CD4-positive, alpha-beta T cell treated with Interleukin-10 for 1 hour (primary cell): ENCODE data around the gene B4GALT4.
"Not testable (repeated sequence)": the region's sequence is repeated elsewhere in the genome, so short reads cannot be mapped to it uniquely, and the experiment has no call there.

Experiments used
- DNase-seq: peaks from one replicate; pipeline ENCODE4 v3.0.0-alpha.2; 2020

Gene B4GALT4

DNA sequence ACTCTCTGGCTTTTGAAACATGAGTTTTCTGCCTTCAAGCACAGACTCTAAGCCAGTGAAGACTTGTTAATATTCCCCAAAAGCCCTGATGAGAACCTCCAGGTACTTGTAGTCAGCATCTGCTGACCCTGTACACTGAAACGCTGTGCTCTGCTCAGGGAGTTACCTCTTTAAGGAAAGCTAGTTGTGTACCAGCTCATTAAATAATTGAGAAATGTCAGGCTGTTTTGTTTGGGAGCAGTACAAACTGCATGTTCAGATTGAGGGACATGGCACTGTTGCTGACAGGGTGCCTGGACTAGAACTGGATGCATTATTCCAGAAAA lies 45.6 kb downstream of the B4GALT4 start:
- DNase-seq, result no peak

DNA sequence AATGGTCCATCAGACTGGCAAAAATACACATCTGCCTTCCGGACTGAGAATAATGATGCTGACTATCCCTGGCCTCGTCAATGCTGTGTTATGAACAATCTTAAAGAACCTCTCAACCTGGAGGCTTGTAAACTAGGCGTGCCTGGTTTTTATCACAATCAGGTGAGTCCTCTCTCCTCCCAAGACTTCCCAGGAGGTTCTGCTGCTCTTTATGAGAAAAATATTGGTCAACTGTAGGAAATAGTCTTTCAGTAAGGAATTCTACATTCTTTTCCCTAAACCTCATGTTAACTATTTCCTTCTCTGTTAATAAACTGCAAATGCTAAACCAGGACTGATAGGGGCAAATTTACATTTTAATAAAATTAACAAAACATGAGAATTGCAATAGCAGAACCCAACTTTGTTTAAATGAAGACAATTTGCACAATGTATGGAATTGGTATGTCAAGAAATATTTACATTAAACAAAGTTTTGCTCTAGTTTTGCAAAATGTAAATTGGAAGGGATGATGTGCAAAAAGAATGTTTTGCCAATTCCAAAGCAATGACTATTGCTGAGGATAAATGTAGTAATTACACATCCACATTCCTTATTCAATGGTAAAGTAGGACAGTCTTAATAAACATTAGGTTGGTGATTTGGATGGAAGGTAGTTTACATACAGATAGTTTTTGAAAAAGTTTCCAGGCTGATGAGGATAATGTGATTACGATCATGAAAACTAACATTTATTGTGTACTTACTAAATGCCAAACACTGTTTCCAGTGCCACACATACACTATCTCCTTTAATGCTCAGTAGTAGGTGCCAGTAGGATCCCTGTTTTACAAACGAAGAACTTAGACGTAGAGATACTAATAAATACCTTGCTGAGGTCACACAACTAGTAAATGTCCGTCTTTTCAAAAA lies 46.2 kb downstream of the B4GALT4 start:
- DNase-seq, result no peak

- no peak for DNase-seq
Measured at GRCh38 chr3:119191800-119192199, 48.9 kb downstream of the B4GALT4 start.

DNA sequence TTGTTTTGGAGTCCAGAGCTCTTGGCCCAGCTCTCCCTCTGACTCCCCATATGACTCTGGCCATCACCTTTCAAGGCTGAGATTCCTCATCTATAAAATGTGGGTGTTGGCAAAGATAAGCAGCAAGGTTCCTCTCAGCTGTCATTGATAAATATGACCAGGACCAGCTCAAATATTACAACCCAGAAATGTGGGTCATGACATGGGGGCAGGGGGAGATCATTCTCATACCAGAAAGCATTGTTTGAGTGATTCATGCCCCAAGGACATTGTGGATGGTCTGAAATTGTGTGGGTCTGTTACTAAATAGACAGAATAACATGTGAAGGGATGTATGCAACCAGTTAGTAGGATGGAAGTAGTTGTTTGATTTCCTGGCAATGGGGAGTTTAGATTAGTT lies 53.4 kb downstream of the B4GALT4 start:
- no peak for DNase-seq

DNA sequence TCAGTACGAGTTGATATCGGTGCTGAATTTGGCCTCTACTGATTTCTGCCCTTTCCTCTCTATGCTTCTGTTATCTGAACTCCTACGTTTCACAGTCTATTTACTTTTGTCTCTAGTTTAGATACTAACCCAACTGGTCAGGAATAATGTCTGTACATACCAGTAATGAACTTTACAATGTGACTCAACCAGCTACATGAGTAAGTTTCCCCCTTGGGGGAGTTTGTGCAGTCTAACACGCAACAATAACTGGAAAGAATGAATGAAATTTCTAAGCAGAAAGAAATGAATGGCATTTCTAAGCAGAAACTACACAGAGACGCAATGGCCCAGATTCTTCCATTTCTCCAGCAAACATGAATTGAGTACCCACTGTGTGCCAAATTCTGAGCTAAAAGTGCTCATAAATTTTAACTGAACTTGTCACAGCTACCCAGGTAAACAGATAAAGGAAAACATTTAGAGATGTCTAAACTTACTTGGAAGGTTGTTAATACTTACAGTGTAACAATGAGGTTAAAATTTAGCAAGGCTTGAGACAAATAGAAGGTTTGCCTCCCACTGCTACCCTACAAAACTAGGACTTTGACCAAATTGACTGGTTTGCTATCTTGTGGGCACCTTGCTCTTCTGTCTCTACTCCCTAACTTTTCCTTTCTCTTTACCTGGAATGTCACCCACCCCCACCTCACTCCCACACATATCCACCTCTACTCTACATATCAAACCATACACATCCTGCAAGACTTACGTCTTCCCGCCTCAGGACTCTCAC lies 55.7 kb downstream of the B4GALT4 start:
- no peak for DNase-seq

DNA sequence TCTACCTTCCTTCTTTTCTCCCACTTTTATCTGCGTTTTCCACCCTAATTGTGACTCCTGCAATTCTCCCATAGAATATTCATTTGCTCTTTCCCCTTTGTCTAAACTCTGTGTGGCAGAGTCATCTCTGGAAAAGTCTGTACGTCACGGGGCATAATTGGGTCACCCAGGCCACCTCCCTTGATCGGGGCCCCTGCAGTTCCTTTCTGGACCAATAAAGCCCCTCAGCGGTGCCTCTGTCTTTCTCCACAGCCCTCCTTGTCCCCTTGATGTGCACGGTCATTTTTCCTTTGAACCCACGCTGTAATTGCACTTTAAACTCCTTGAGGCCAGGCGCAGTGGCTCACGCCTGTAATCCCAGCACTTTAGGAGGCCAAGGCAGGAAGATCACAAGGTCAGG lies 56.6 kb downstream of the B4GALT4 start:
- no peak for DNase-seq

DNA sequence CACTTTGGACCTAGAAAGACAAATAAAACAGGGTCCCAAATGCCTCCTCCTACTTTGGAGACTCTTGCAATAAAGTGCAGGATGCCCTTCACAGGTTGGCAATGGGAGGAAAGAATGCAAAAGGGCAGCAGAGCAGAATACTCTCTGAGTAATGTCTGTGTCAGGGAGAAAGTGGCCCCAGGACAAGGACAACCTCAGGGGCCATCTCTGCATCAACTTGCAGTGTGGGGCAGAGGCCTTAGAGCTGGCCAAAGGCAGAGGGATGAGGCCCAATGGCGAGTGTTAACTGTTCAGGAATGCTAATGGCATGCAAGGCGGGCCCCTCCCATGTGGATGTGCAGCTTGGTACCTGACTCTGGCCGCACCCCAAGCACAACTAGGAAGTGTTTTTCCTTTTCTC lies 58.9 kb downstream of the B4GALT4 start:
- DNase-seq, result no peak

DNA sequence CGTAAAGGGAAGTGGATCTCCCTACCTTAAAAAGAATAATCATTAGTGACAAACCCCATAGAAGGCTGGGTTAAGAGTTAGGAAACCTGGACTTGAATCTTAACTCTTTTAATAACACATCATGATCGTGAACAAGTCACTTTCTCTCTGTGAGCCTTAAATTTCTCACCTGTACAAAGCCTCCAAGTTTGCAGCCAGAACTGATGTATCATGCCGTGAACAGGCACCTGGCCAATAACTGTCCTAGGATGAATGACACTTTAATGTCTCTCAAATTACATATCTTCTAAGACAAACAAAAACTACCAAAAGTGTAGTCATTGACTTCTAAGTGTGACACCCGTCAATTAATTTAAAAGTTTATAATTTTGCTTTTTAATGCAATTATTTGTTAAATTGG lies 63.4 kb downstream of the B4GALT4 start:
- DNase-seq, result no peak

- no peak for DNase-seq
Measured at GRCh38 chr3:119176778-119177177, 63.9 kb downstream of the B4GALT4 start.

DNA sequence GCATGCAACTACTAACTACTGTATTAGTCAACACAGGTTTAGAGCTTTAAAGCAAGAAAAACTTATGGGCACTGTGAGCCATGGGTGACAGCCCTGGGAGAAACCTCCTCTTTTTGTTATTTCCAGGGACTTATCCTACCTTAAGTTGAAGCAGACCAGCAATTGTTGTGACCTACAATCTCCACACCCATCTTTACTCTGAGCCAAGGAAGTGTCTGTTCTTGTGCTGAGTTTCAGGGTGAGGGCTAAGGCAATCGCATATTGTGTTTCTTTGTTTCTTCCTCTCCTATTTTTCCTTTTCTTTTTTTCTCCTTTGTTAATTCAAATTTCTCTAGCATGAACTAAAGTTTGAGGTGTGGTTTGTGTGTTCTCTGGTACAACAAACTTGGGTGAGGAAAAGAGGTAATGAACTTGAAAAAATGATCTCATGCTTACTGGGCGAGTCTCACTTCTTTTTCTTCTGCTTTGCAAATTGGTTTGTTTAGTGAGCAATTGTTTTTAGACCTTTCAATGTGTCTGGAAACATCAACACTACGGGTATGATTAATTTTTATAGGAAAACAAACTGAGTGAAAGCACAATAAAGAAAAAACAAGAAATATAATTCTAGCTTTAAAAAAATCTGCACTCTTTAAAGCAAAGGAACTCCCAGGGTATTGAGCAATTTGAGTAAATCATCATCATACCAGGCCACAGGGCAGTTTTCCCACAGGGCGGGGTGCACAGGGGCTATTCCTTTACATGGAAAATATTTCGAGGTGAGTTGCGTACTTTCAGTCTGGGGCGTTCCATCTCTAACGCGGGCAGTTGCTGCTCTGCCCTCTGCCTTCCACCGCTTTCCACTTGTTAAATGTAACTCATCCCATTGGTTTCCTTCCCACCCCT lies 64.6 kb downstream of the B4GALT4 start:
- DNase-seq, result no peak

DNA sequence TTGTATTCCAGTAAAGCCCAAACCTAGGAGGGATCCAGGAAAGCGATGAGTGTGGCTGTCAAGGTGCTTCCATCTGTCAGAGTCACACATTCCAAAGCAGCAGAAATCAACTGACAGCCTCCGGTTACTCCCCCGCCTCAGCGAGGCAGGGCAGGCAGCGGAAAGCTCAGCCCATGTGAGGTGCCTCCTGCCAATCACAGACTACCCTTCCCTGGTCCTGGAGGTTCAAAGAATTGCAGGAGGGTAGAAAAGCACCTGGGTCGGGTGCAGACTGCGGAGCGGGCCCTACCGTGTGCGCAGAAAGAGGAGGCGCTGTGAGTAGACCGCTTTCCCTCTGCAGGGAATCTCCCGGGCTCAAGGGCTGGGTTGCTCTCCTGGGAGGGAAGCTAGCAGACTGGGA lies 67.4 kb downstream of the B4GALT4 start, which contains the start of gene UPK1B:
TSS of gene UPK1B (plus strand) at position 274 of the 400 bp plus-strand sequence. CDS start 13,144 bp downstream, outside the sequence.
- no peak for DNase-seq

- DNase-seq, result no peak
Measured at GRCh38 chr3:119170821-119171220, 69.9 kb downstream of the B4GALT4 start.

DNA sequence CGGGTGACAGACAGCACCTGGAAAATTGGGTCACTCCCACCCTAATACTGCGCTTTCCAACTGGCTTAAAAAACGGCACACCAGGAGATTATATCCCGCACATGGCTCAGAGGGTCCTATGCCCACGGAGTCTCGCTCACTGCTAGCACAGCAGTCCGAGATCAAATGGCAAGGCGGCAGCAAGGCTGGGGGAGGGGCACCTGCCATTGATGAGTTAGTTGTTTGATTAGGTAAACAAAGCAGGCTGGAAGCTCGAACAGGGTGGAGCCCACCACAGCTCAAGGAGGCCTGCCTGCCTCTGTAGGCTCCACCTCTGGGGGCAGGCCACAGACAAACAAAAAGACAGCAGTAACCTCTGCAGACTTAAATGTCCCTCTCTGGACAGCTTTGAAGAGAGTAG lies 75.9 kb downstream of the B4GALT4 start:
- not testable (repeated sequence) for DNase-seq
